Parathyroid adenoma (tissue), 2 donors: ENCODE measurements around the gene ZNF506.
"Not testable (repeated sequence)": the region's sequence is repeated elsewhere in the genome, so short reads cannot be mapped to it uniquely, and the experiment has no call there.

Experiments
- H2AFZ ChIP-seq: fragments of 300-600 bp; sonication (generic); one replicate; pipeline ENCODE4 v1.7.0; 2017; ENCODE audit warnings: antibody characterized with exemption, mild to moderate bottlenecking
- H3K27ac ChIP-seq: fragments of 300-600 bp; sonication (generic); one replicate; pipeline ENCODE4 v1.7.0; 2017
- H3K27me3 ChIP-seq: fragments of 300-600 bp; sonication (generic); one replicate; pipeline ENCODE4 v1.7.0; 2017; ENCODE audit warnings: low read length; ENCODE audit not compliant: control insufficient read depth, insufficient read depth
- H3K36me3 ChIP-seq: fragments of 300-600 bp; sonication (generic); one replicate; pipeline ENCODE4 v1.7.0; 2017; ENCODE audit warnings: low read length; ENCODE audit not compliant: control insufficient read depth, insufficient read depth
- H3K4me1 ChIP-seq: fragments of 300-600 bp; sonication (generic); one replicate; pipeline ENCODE4 v1.7.0; 2017; ENCODE audit warnings: control low read depth
- H3K4me2 ChIP-seq: fragments of 300-600 bp; sonication (generic); one replicate; pipeline ENCODE4 v1.7.0; 2017; ENCODE audit warnings: low read length
- H3K4me3 ChIP-seq: fragments of 300-600 bp; sonication (generic); one replicate; pipeline ENCODE4 v1.7.0; 2017; ENCODE audit warnings: low read depth, low read length
- H3K79me2 ChIP-seq: fragments of 300-600 bp; sonication (generic); one replicate; pipeline ENCODE4 v1.7.0; 2017; ENCODE audit warnings: control low read depth
- H3K9ac ChIP-seq: fragments of 300-600 bp; sonication (generic); one replicate; pipeline ENCODE4 v1.7.0; 2017; ENCODE audit warnings: mild to moderate bottlenecking
- H3K9me3 ChIP-seq: fragments of 300-600 bp; sonication (generic); one replicate; pipeline ENCODE4 v1.7.0; 2017; ENCODE audit warnings: low read length; ENCODE audit not compliant: control insufficient read depth
- CTCF ChIP-seq: fragments of 300-600 bp; sonication (generic); IDR thresholded peaks from one replicate; pipeline ENCODE4 v1.7.0; 2017; ENCODE audit warnings: antibody characterized with exemption, mild to moderate bottlenecking
- donor health status: primary hyperparathyroidism.

Gene ZNF506

GRCh38 chr19:19782783-19783182, 38.8 kb downstream of the ZNF506 start:
- Histone ChIP-seq H3K79me2 (peaks cover 18% of the 10 kb centered on the region), H3K27ac (no peak overlapping the region), H3K4me3 (no peak overlapping the region), H2AFZ (no peak overlapping the region), H3K9me3 (no peaks in the 10 kb centered on the region), H3K4me1 (no peaks in the 10 kb centered on the region), H3K36me3 (no peaks in the 10 kb centered on the region), H3K9ac (no peak overlapping the region), H3K27me3 (no peaks in the 10 kb centered on the region), H3K4me2 (no peak overlapping the region)
- no peak for TF ChIP-seq CTCF

- H2AFZ ChIP-seq, H3K27ac ChIP-seq, H3K36me3 ChIP-seq, H3K4me1 ChIP-seq, H3K27me3 ChIP-seq, H3K9me3 ChIP-seq, H3K9ac ChIP-seq, H3K4me2 ChIP-seq, H3K4me3 ChIP-seq: not testable (repeated sequence)
- H3K79me2 ChIP-seq = peaks cover 18% of the 10 kb centered on the region
These were observed 39.8 kb downstream of the ZNF506 start for GRCh38 chr19:19781791-19782190.

- Histone ChIP-seq H3K4me2 (no peak overlapping the region), H3K79me2 (peaks cover 12% of the 10 kb centered on the region), H3K36me3 (no peaks in the 10 kb centered on the region), H3K27ac (no peak overlapping the region), H3K4me3 (no peak overlapping the region), H3K4me1 (no peaks in the 10 kb centered on the region), H3K9me3 (no peaks in the 10 kb centered on the region), H3K9ac (no peak overlapping the region), H3K27me3 (no peaks in the 10 kb centered on the region), H2AFZ (no peak overlapping the region)
- TF ChIP-seq CTCF = no peak
These were observed 42.9 kb downstream of the ZNF506 start for GRCh38 chr19:19778666-19779065.

GRCh38 chr19:19777692-19778091, 43.9 kb downstream of the ZNF506 start:
- no peaks in the 10 kb centered on the region for H3K4me1 ChIP-seq

GRCh38 chr19:19776206-19777008, 45.1 kb downstream of the ZNF506 start:
- H3K9ac ChIP-seq = peak overlapping the region; percentile 32
- no peaks in the 10 kb centered on the region for H3K27me3 ChIP-seq
- no peaks in the 10 kb centered on the region for H3K9me3 ChIP-seq
- H3K4me1 ChIP-seq = no peaks in the 10 kb centered on the region
- H3K4me3 ChIP-seq = peak overlapping the region; percentile 88
- TF ChIP-seq CTCF = peak; percentile 8
- no peaks in the 10 kb centered on the region for H3K36me3 ChIP-seq
- H3K4me2 ChIP-seq = peak overlapping the region; percentile 81
- H2AFZ ChIP-seq = peak overlapping the region; percentile 77
- H3K79me2 ChIP-seq = peaks cover 8% of the 10 kb centered on the region
- peak overlapping the region; percentile 82 for H3K27ac ChIP-seq

More at GRCh38 chr19:19777692-19778091, 43.9 kb downstream of the ZNF506 start:
- no peak overlapping the region for H3K27ac ChIP-seq
- no peaks in the 10 kb centered on the region for H3K27me3 ChIP-seq
- H3K36me3 ChIP-seq = no peaks in the 10 kb centered on the region
- H3K4me3 ChIP-seq = no peak overlapping the region
- peaks cover 12% of the 10 kb centered on the region for H3K79me2 ChIP-seq
- TF ChIP-seq CTCF = no peak
- H2AFZ ChIP-seq = no peak overlapping the region
- peak overlapping the region; percentile 81 for H3K4me2 ChIP-seq
- H3K9me3 ChIP-seq = no peaks in the 10 kb centered on the region
- H3K9ac ChIP-seq = no peak overlapping the region
